ENCODE results near the gene USP6NL. TPM values are rescaled to one million over a fixed set of nuclear protein-coding genes. Genes with fewer than 3 reads are reported as not detected.
A peak's percentile ranks its signal among the peaks of the same experiment; 100 is the strongest.

USP6NL gene
- total RNA-seq, 1 experiment from 2014 or later = 35.6 TPM

GRCh38 chr10:11587722-11588259 is 23.7 kb downstream of the USP6NL start:
- ChIA-PET CTCF (no interaction called here), POLR2A (no interaction called here)
- TF ChIP-seq CTCF (IDR thresholded peaks at IDR 0.05; ENCODE audit: insufficient read depth in 1 of 2, low read depth in 1 of 2, low read length in 1 of 2, severe bottlenecking in 1 of 2, unreplicated experiment in 1 of 2) = no peak
- H3K4me3 ChIP-seq (ENCODE audit: low read depth, low read length) = no peak overlapping the region
- peaks cover 9% of the 10 kb centered on the region for H3K9me3 Mint-ChIP-seq (ENCODE audit: unreplicated experiment)
- H3K4me3 Mint-ChIP-seq (ENCODE audit: unreplicated experiment) = peak overlapping the region; percentile 8
- H3K36me3 Mint-ChIP-seq (ENCODE audit: insufficient read depth, unreplicated experiment) = peaks cover 21% of the 10 kb centered on the region
- intact Hi-C loops (cut with micrococcal nuclease; ENCODE audit: unreplicated experiment) = no loop called here
- H3K27me3 ChIP-seq (replicated peaks; ENCODE audit: control insufficient read depth, insufficient read depth, low read length) = no peaks in the 10 kb centered on the region
- peaks cover 5% of the 10 kb centered on the region for H3K9me3 ChIP-seq
- DNase-seq = peak; percentile 55 to 73
- H3K4me1 Mint-ChIP-seq (ENCODE audit: low read depth, unreplicated experiment) = peaks cover 29% of the 10 kb centered on the region
- peaks cover 17% of the 10 kb centered on the region for H3K4me1 ChIP-seq
- H3K27me3 Mint-ChIP-seq (ENCODE audit: insufficient read depth, unreplicated experiment) = no peaks in the 10 kb centered on the region
- no peak overlapping the region for H3K27ac Mint-ChIP-seq (ENCODE audit: unreplicated experiment)
- no peaks in the 10 kb centered on the region for H3K36me3 ChIP-seq (ENCODE audit: control insufficient read depth, insufficient read depth, low read length)
- no TSS peak for BruUV-seq (replicated peaks)

GRCh38 chr10:11586170-11586569 is 25.3 kb downstream of the USP6NL start:
- Histone ChIP-seq H3K4me1 (peaks cover 17% of the 10 kb centered on the region), H3K36me3 (ENCODE audit: control insufficient read depth, insufficient read depth, low read length) (no peaks in the 10 kb centered on the region), H3K27me3 (replicated peaks; ENCODE audit: control insufficient read depth, insufficient read depth, low read length) (no peaks in the 10 kb centered on the region), H3K9me3 (peaks cover 8% of the 10 kb centered on the region), H3K4me3 (ENCODE audit: low read depth, low read length) (no peak overlapping the region)
- POLR2A ChIA-PET = no interaction called here
- BruUV-seq (replicated peaks) = no TSS peak
- no peak overlapping the region for H3K4me3 Mint-ChIP-seq (ENCODE audit: unreplicated experiment)
- no peaks in the 10 kb centered on the region for H3K27me3 Mint-ChIP-seq (ENCODE audit: insufficient read depth, unreplicated experiment)
- H3K27ac Mint-ChIP-seq (ENCODE audit: unreplicated experiment) = no peak overlapping the region
- H3K36me3 Mint-ChIP-seq (ENCODE audit: insufficient read depth, unreplicated experiment) = peaks cover 18% of the 10 kb centered on the region
- peaks cover 29% of the 10 kb centered on the region for H3K4me1 Mint-ChIP-seq (ENCODE audit: low read depth, unreplicated experiment)
- H3K9me3 Mint-ChIP-seq (ENCODE audit: unreplicated experiment) = peaks cover 9% of the 10 kb centered on the region
- CTCF ChIA-PET = no interaction called here
- no peak for TF ChIP-seq CTCF (IDR thresholded peaks at IDR 0.05; ENCODE audit: insufficient read depth in 1 of 2, low read depth in 1 of 2, low read length in 1 of 2, severe bottlenecking in 1 of 2, unreplicated experiment in 1 of 2)
- intact Hi-C loops (cut with micrococcal nuclease; ENCODE audit: unreplicated experiment) = no loop called here
- no peak for DNase-seq

- no TSS peak for BruUV-seq (replicated peaks)
- intact Hi-C loops (cut with micrococcal nuclease; ENCODE audit: unreplicated experiment) = no loop called here
- no peak for TF ChIP-seq CTCF (IDR thresholded peaks at IDR 0.05; ENCODE audit: insufficient read depth in 1 of 2, low read depth in 1 of 2, low read length in 1 of 2, severe bottlenecking in 1 of 2, unreplicated experiment in 1 of 2)
- DNase-seq = no peak
- H3K4me1 Mint-ChIP-seq (ENCODE audit: low read depth, unreplicated experiment) = peaks cover 7% of the 10 kb centered on the region
- ChIA-PET POLR2A (no interaction called here), CTCF (interaction anchor here (0.5 kb wide), 1 partner anchor 70 kb away, joined by 4 read pairs; no protein-coding TSS in a partner anchor)
- H3K4me1 ChIP-seq = no peaks in the 10 kb centered on the region
- peaks cover 8% of the 10 kb centered on the region for H3K9me3 ChIP-seq
- H3K27me3 Mint-ChIP-seq (ENCODE audit: insufficient read depth, unreplicated experiment) = no peaks in the 10 kb centered on the region
- peaks cover 9% of the 10 kb centered on the region for H3K9me3 Mint-ChIP-seq (ENCODE audit: unreplicated experiment)
- H3K27ac Mint-ChIP-seq (ENCODE audit: unreplicated experiment) = no peak overlapping the region
- H3K36me3 Mint-ChIP-seq (ENCODE audit: insufficient read depth, unreplicated experiment) = peaks cover 13% of the 10 kb centered on the region
- no peak overlapping the region for H3K4me3 ChIP-seq (ENCODE audit: low read depth, low read length)
- no peaks in the 10 kb centered on the region for H3K36me3 ChIP-seq (ENCODE audit: control insufficient read depth, insufficient read depth, low read length)
- no peaks in the 10 kb centered on the region for H3K27me3 ChIP-seq (replicated peaks; ENCODE audit: control insufficient read depth, insufficient read depth, low read length)
- no peak overlapping the region for H3K4me3 Mint-ChIP-seq (ENCODE audit: unreplicated experiment)
Measured at GRCh38 chr10:11581213-11581612, 30.2 kb downstream of the USP6NL start.

Measured in Caco-2 (cell line).